ENCODE measurements around the gene AFF3.

AFF3 gene

DNA sequence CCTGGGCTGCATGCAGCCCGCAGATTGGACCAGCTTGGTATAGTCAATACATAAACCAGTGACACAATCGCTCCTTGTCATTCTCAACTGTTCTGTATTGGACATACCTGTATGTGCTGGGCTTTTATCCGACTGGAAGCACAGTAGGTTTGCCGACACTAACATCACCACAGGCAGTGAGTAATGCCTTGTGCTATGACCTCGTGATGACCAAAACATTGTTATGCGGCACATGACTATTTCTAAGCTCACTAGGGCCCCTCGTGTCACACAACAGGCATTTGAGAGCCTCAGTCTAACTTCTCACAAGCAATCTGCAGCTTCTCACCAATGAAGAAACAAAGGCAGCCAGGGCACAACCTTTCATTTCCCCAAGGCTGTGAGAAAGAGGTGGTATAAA lies 320.8 kb downstream of the AFF3 start:
- DNase-seq (ENCODE audit: low read depth) = no peak

DNA sequence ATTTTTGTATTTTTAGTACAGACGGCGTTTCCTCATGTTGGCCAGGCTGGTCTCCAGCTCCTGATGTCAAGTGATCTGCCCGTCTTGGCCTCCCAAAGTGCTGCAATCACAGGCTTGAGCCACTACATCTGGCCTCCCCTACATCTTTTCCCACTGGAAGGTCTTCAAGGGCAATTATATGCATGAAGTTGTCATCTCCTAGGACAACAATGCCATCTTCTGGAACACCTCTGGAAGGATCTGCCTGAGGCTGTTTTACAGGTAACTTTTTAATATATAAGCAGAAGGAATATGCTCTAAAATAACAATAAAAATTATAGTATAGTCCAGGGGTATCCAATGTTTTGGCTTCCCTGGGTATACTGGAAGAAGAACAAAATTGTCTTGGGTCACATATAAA lies 321.4 kb downstream of the AFF3 start:
- DNase-seq (ENCODE audit: low read depth) = no peak

DNA sequence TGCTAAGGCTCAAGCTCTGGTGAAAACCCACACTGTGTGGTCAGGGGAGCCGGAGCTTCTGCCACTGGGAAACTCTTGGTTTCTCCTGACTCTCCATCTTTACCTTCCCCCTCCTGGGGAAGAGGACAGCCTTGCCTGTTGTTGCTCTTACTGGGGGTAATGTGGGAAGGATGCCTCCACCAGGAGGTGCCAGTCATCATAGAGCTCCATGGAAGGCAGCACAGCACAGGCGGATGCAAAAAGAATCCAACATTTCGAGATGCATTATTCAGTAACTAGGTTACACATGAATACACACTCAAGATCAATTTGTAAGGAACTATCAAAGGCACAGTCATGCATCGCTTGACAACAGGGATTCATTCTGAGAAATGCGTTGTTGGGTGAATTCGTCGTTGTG lies 322.6 kb downstream of the AFF3 start:
- DNase-seq (ENCODE audit: low read depth) = no peak

DNA sequence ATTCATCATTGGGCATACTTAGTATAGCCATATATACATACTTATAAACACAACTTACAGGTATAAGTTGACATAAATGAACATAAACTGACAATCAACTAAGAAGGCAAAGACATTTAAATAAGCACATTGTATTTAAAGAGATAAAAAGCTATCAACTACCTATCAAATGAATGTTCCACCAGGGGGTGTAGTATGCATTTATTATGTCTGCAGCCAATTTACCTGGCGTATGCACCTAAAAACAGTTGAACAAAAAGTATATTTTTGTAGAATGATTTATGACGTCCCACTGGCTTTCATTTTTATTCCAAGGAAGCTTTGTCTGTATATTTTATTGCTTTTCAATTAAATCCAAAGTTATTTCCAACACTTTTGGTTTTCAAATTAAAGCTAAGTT lies 323.5 kb downstream of the AFF3 start:
- DNase-seq (ENCODE audit: low read depth) = no peak

DNA sequence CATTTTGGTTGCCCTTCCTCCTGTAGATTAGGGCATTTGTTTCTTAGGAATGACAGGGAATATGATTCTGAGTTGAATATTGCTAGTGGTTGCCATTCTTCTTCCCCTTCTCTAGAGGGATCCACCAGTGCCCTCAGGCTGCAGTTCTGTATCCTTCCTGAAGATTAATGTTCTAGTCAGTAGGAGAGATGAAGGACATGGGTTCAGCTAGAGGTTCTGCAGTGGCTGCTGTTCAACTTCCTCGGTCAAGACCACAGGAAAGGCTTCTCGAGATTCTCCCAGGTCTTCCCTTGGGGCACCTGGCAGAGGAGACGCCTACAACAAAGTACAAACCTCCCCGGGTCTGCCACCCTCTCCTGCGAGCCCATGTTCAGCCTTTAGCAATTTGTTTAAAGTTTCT lies 325.5 kb downstream of the AFF3 start:
- no peak for DNase-seq (ENCODE audit: low read depth)

DNA sequence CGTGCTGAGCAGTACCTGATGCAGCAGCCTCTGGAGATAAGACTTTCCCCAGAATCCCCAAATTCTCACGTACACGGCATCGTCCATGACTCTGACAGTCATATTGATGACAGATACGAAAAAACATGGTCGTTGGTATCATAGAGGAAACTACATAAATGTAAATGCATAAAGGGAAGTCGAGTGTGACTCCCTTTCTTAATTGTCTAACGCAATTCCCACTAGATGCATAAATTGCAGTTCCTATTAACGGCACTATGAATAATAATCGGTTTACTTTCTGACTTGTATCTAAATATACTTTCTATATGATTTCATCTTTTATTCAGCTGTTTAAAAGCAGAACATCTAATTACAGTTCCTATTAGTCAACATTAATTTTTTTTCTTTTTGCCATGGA lies 330.0 kb downstream of the AFF3 start:
- DNase-seq (ENCODE audit: low read depth) = no peak

DNA sequence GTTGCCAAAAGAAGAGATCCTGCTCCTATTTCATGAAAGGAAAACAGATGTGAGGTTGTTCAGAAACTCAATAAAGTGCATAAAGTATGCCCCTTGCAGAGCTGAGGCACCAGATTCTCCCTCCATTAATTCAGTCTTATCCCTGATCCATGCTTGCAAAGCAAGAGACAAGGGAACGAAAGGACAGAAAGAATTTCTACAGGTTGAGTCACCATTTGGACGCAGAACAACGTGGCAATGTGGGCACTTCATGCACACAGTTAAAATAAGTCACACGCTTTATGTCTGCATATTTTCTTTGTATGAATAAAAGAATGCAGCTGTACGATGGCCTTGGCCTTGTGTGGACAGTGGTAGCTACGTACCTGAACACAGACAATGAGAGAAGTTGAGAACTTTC lies 330.8 kb downstream of the AFF3 start:
- DNase-seq (ENCODE audit: low read depth) = no peak

DNA sequence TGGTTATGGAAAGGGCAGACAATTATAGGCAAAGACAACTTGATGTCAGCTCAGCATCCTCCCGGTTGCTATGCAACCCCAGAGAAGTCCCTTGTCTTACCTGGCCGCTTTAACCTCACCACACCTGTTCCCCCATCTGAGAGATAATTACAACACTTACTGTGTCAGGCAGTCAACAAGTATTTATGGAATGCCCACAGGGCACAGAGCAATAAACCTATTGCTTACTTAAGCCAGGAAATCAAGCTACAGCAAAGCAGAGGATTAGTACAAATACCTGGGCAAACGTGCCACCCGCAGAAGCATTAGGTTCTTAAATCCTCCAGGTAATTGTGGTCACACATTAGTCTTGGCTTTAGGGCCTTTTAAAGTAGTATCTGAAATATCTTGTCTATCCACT lies 332.2 kb downstream of the AFF3 start:
- no peak for DNase-seq (ENCODE audit: low read depth)

DNA sequence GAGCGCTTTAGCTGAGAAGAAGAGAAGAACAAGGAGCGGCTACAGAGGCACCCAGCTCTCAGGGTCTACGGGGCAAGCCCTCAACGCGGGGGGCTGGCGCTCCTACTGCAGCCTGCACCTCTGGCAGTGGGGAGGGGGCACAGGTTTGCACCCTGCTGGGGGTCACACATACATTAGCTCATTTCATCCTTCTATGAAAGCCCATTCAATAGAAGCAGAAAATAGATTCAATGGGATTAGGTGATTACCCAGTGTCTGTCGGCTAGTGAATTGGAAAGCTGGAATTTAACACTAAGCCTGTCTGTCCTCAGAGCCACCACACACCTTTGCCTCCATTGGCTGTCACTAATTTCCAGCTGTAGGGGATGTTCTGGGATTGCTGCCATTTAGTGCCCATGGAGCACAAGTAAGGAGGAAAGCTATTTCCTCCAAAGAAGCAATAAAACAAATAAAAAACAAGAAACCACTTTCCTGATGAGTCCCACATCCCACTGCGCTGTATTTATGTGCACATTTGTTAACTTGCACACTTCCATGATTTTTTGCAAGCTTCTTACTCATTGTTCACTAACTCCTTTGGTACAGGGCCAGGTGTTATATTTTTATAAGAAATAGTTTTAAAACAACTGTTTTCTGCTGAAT lies 333.0 kb downstream of the AFF3 start:
- DNase-seq (ENCODE audit: low read depth) = no peak

DNA sequence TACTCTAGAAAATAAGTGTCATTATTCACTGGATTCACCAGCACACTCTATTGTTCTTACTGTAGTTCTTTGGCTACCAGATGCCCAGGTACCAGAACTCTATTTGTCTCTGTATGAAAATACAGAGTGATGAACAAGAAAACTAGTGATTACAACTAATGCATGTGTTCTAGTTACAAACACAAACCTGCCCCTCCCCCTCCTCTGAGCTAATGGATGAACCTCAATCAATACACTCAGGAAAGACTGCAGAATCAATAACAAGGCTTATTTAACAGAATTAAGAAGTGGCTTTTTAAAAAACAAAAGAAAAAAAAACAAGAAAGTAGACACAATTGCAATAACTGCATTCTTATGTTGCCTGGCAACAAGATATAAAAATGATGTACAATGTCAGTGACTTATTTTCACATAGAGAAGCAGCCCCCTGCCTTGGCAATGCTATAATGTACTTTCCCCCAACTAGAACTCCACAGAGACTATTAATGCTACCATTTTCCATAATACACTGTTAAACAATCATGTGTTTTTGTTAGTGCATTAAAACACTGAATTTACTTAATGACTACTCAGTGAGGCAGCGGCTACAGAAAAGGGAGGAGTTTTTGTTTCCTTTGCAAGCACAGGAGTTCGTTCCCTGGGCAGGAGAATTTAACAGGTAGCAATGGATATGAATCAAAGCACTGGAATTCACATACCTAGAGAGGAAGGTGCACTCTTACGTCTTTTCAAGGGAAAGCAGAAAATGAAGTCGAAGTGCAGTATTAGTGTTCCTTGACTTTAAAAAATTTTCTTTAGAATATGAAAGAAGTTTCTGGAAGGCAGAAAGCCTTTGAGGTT lies 333.8 kb downstream of the AFF3 start:
- no peak for DNase-seq (ENCODE audit: low read depth)

DNA sequence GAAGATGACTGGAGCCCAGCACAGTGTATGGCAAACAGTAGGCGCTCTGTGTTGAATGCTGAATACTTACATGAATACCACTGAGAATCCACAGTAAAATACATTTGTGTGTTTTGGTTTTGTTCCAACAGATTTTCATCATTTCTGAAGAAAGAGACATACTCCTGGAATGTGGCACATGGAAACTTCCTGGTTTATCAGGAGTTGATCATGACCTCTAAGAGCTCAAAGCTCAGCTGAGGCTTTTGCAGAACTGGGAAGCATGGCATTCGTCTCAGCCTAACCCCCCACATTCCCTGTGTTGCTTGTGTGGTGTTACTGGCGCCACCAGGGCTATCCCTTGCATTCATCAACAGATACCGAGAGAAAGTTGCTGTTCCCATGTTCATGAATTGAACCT lies 335.6 kb downstream of the AFF3 start:
- DNase-seq (ENCODE audit: low read depth) = no peak

DNA sequence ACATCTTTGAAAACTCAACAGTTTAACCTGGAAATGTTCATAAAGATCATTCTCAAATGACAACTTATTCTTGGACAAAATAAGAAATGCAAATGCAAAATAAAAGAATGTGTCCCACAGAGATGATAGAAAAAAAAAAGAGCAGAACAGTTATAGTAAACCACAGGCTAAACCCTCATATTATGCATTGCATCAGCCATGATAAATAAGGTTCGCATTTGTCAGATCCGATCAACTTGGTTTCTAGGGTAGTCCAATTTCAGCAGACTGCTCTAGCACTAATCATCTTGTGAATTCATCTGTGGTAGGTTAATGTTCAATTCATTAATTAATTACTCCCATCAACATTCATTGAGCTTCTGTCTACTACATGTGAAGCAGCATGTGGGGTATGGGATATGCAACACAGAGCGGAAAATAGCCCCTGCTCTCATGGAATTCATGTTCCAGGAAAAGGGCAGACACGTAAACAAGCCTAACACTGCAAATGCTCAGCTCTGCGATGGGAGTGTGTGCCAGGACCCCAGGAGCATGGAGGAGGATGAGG lies 336.4 kb downstream of the AFF3 start:
- DNase-seq (ENCODE audit: low read depth) = no peak

DNA sequence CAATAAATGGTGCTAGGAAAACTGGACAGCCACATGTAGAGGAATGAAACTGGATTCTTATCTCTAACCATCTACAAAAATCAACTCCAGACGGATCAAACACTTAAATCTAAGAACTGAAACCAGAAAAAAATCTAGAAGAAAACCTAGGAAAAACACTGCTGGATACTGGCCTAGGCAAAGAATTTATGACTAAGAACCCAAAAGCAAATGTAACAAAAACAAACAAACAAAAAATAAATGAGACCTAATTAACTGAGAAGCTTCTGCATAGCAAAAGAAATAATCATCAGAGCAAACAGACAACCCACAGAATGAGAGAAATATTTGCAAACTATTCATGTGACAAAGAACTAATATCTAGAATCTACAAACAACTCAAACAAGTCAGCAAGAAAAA lies 338.5 kb downstream of the AFF3 start:
- no peak for DNase-seq (ENCODE audit: low read depth)

DNA sequence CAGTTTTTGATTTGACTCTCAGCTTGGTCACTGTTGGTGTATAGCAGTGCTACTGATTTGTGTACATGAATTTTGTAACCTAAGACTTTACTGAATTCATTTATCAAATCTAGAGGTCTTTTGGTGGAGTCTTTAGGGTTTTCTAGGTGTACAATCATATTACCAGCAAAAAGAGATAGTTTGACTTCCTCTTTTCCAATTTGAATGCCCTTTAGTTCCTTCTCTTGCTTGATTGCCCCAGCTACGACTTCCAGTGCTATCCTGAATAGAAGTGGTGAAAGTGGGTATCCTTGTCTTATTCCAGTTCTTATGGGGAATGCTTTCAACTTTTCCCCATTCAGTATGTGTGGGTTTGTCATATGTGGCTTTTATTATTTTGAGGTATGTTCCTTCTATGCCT lies 339.7 kb downstream of the AFF3 start:
- DNase-seq (ENCODE audit: low read depth) = no peak

DNA sequence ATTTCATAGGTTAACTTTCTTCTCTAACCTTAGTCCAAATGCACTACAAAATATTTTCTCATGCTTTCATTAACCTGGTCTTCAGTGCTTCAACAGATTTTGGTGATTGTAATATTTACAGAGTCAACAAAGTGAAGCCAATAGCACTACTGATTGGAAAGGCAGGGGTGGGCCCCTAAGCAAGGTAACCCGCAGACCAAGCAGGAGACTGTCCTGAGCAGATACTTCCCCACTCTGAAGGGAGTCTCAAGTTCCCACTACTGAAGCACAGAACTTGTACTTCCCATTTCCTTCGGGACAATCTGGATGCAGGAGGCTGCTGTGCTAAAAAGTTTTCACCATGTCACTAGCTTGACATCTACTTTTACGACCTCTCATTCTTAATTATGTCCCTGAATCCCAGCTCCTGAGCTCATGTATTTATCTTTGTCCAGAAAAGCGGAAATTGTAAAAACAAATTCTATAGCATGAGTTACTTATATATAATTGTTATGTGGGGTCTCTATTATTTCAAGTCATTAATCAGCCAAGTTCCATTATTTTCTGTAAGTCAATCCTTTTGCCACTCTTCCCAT lies 341.0 kb downstream of the AFF3 start:
- no peak for DNase-seq (ENCODE audit: low read depth)

DNA sequence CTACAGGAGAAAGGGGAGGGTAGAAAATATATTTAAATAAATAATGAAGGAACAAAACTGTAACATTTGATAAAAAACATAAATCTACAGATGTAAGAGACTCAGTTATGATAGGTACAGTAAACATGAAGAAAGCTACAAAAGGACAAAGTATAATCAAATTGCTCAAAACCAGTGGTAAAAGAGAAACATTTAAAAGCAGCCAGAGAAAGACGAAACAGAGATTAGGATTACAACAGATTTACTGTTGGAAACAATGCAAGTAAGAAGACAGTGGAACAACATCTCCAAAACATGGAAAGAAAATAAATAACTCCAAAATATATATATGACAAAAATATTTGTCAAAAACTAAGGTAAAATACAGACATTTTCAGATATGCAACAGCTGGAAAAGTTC lies 344.9 kb downstream of the AFF3 start:
- DNase-seq (ENCODE audit: low read depth) = no peak

DNA sequence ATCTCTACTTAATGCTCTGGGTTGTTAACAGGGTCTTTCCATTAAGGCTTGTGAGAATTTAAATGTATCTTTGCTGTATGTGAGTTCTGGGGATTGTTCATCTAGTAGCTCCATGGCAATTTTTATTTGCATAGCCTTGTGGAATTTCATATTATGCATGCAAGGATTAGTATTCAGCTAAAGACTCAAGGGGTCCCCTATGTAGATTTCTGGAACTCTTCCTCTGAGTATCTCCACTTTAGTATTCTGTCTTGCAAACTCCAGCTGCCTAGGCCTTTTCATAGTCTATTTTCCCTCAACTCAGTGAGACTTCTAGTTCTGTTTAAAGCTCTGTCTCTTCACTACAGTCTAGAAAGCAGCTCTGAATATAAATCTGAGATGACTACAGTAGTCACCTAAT lies 348.0 kb downstream of the AFF3 start:
- no peak for DNase-seq (ENCODE audit: low read depth)

DNA sequence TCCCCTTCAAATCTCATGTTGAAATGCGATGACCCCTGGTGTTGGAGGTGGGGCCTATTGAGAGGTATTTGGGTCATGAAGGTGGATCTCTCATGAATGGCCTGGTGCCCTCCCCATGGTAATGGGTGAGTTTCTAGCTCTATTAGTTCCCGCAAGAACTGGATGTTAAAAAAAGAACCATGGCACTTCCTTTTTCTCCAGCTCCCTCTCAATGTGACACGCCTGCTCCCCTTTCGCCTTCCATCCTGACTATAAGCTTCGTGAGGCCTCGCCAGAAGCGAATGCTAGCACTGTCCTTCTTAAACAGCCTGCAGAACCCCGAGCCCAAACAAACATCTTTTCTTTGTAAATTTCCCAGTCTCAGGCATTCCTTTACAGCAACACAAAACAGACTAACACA lies 349.4 kb downstream of the AFF3 start:
- DNase-seq (ENCODE audit: low read depth) = no peak

DNA sequence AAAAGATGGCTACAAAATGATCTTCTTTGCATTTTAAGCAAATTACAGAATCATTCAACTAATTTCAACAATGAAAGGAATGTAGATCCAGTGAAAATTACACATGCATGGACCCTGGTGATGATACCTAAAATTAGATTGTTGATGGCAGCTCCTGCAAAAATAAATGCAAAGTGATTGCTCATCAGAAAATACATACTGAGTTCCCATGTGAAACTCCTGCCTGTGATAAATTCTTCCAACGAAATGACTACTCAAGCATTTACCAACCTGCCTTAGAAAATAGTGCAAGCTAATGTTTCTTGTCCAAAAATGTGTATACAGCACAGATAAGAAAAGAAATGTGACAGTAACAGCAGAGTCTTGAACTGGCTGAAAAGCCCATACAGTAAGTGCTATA lies 352.5 kb downstream of the AFF3 start:
- DNase-seq (ENCODE audit: low read depth) = no peak

DNA sequence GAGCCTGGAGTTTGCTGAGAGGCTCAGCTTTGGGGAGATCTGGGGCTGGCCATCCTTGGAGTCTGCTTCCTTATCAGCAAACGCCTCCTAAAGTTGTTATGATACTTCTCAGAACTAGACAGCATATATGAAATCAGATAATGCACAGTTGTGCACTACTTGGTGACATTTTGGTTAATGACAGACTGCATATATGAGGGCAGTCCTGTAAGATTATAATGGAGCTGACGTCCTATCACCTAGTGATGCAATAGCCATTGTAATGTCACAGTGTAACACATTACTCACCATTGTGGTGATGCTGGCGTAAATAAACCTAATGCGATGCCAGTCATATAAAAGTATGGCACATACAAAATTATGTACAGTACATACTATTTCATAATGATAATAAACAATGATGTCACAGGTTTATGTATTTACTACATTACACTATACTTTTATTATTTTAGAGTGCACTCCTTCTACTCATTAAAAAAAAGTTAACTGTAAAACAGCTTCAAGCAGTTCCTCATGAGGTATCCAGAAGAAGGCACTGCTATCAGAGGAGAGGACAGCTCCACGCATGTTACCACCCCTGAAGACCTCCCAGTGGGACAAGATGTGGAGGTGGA lies 354.5 kb downstream of the AFF3 start:
- DNase-seq (ENCODE audit: low read depth) = no peak

DNA sequence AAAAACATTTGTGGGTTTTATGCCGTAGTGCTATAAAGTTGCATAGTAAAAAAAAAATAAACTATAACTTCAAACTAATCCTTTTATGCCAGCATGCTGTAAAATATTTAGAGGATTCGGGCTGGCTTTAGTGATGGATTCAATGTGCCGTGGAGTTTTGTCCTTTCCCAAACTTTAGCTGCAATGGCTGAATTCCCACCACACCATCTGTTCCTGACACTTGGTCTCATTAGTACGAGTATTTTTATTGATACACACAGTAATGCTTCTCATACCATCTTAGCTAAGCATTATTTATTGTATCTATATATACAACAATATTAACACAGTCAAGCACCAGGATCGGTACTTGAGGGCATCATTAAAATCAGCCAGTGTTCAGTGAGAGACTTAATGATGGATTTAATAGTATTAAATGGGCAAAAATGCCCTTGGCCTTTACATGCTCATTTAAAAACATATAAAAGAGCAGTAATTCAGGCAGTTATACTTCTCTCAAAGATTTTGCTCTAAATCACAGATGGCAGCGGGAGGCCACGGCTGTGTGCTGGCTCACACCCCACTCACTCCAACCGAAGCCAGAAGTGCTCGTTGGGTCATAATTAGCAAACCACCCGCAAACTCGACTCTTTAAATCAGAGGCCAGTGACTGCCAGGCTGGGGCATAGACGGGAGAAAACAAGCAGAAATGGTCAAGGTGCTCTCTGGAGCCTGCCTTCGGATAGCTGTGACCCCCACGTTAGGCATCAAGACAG lies 355.6 kb downstream of the AFF3 start:
- no peak for DNase-seq (ENCODE audit: low read depth)

DNA sequence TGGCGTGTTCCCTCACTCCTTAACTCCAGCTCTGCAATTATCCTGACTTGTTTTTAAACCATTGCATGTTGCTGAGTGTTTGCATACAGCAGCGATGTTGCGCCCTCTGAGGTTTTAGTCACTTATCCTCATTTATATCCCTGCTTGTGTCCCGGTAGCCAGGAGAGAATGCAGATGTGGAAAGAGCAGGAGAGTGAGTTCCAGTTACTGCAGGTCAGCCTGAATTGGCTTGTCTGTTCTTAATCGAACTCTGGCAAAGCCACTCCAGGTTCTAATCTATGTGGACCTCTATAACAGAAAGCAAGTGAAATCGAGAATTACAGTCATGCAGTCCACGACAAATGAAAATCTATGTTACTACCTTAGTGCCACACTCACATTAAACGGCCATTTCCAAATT lies 357.4 kb downstream of the AFF3 start:
- no peak for DNase-seq (ENCODE audit: low read depth)

Measured in stimulated activated CD8-positive, alpha-beta memory T cell treated with anti-CD3 and anti-CD28 coated beads, Interleukin-12 subunit alpha, Interleukin-12 subunit beta, amount 100 ng/mL, for 4 hours (primary cell).